Measurements from ENCODE around the gene CRB3. TPM values are rescaled to one million over a fixed set of nuclear protein-coding genes. Genes with fewer than 3 reads are reported as not detected.

CRB3 gene
- polyA plus RNA-seq, 4 donors, result 54.8 to 120 (median 94.8) TPM

GRCh38 chr19:6476155-6476895, 12.3 kb downstream of the CRB3 start:
- peak overlapping the region in 2 of 3 donors; percentile 27 to 41 for H3K4me3 ChIP-seq (ENCODE audit: low read depth in 1 of 3, low read length in 3 of 3)
- DNase-seq (peak; percentile 96), FAIRE-seq (no peak)
- H3K27ac ChIP-seq (ENCODE audit: low read depth in 1 of 3, low read length in 2 of 3), result peak overlapping the region in 2 of 3 donors; percentile 55 to 85
- WGBS, 3 donors, result 9 to 31% (median 28%) methylated on average over 25 to 33 of the region's 33 CpGs
- H3K4me1 ChIP-seq (ENCODE audit: control insufficient read depth in 3 of 3, insufficient read depth in 2 of 3, low read depth in 1 of 3, low read length in 2 of 3), result peaks cover 0 to 29% (median 0%) of the 10 kb centered on the region in 3 donors
- peaks cover 0 to 2% (median 0%) of the 10 kb centered on the region in 3 donors for H3K27me3 ChIP-seq (ENCODE audit: control insufficient read depth in 3 of 3, insufficient read depth in 3 of 3, low read length in 3 of 3)
- H3K36me3 ChIP-seq (ENCODE audit: control insufficient read depth in 3 of 3, insufficient read depth in 2 of 3, low read depth in 1 of 3, low read length in 3 of 3), result peaks cover 0 to 4% (median 0%) of the 10 kb centered on the region in 3 donors
- H3K9me3 ChIP-seq (ENCODE audit: control insufficient read depth in 2 of 2, insufficient read depth in 1 of 2, low read depth in 1 of 2, low read length in 1 of 2), result peaks cover 0 to 14% of the 10 kb centered on the region in 2 donors

DNA sequence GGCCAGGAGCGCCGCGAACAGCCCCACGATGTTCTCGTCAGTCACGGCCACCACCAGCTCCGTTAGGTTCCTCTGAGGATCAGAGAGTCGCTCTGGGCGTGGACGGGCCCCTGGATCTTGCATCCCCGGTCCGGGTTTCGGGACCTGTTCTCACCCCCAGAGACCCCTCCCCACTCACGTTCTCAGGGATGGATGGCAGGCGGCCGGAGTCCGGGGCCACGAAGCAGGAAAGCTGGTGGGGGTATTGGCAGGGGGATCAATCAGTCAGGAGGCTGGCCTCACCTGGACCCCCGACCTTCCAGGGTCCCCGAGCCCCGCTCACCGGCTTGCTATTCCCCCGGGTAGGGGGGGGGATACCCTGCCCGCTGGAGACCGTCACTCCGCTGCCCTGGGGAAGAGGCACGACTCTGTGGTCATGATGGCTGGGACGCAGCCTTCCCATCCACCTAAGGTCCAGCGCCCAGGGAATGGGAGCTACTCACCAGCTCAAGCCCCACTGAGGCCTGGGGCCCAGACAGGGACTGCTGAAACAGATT, 12.9 kb downstream of the CRB3 start:
- 34 to 42% (median 38%) methylated on average over 18 to 29 of the region's 29 CpGs for WGBS, 3 donors
- Histone ChIP-seq H3K27me3 (ENCODE audit: control insufficient read depth in 3 of 3, insufficient read depth in 3 of 3, low read length in 3 of 3) (peaks cover 0 to 2% (median 0%) of the 10 kb centered on the region in 3 donors), H3K9me3 (ENCODE audit: control insufficient read depth in 2 of 2, insufficient read depth in 1 of 2, low read depth in 1 of 2, low read length in 1 of 2) (peaks cover 0 to 14% of the 10 kb centered on the region in 2 donors), H3K4me3 (ENCODE audit: low read depth in 1 of 3, low read length in 3 of 3) (peak overlapping the region in 2 of 3 donors; percentile 27 to 41), H3K4me1 (ENCODE audit: control insufficient read depth in 3 of 3, insufficient read depth in 2 of 3, low read depth in 1 of 3, low read length in 2 of 3) (peaks cover 0 to 29% (median 0%) of the 10 kb centered on the region in 3 donors), H3K36me3 (ENCODE audit: control insufficient read depth in 3 of 3, insufficient read depth in 2 of 3, low read depth in 1 of 3, low read length in 3 of 3) (peaks cover 0 to 4% (median 0%) of the 10 kb centered on the region in 3 donors), H3K27ac (ENCODE audit: low read depth in 1 of 3, low read length in 2 of 3) (no peak overlapping the region)
- FAIRE-seq (no peak), DNase-seq (no peak)

DNA sequence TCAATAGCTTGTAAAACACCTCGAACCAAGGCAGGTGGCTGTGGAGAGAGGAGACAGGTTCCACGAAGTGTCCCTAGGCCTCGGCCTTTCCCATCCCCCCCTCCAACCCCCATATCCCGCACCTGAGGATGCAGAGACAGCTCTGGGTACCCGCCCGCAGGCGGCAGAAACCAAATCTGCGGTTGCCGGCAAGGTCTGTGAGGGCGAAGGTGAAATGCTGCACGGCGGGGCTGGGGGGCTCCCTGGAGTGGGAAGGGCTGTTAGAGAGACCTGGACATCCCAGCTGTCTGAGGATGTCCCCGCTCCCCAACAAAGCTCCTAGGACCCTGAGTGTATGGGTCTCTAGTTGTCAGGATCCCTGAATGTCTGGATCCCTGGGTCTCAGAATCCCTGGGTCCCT, 14.7 kb downstream of the CRB3 start:
- Histone ChIP-seq H3K27ac (ENCODE audit: low read depth in 1 of 3, low read length in 2 of 3) (no peak overlapping the region), H3K4me1 (ENCODE audit: control insufficient read depth in 3 of 3, insufficient read depth in 2 of 3, low read depth in 1 of 3, low read length in 2 of 3) (peaks cover 0 to 26% (median 0%) of the 10 kb centered on the region in 3 donors), H3K9me3 (ENCODE audit: control insufficient read depth in 2 of 2, insufficient read depth in 1 of 2, low read depth in 1 of 2, low read length in 1 of 2) (peaks cover 0 to 14% of the 10 kb centered on the region in 2 donors), H3K36me3 (ENCODE audit: control insufficient read depth in 3 of 3, insufficient read depth in 2 of 3, low read depth in 1 of 3, low read length in 3 of 3) (no peaks in the 10 kb centered on the region), H3K4me3 (ENCODE audit: low read depth in 1 of 3, low read length in 3 of 3) (no peak overlapping the region), H3K27me3 (ENCODE audit: control insufficient read depth in 3 of 3, insufficient read depth in 3 of 3, low read length in 3 of 3) (peaks cover 0 to 2% (median 0%) of the 10 kb centered on the region in 3 donors)
- 79 to 88% (median 84%) methylated on average over 13 of the region's 13 CpGs for WGBS, 3 donors
- FAIRE-seq (no peak), DNase-seq (no peak)

DNA sequence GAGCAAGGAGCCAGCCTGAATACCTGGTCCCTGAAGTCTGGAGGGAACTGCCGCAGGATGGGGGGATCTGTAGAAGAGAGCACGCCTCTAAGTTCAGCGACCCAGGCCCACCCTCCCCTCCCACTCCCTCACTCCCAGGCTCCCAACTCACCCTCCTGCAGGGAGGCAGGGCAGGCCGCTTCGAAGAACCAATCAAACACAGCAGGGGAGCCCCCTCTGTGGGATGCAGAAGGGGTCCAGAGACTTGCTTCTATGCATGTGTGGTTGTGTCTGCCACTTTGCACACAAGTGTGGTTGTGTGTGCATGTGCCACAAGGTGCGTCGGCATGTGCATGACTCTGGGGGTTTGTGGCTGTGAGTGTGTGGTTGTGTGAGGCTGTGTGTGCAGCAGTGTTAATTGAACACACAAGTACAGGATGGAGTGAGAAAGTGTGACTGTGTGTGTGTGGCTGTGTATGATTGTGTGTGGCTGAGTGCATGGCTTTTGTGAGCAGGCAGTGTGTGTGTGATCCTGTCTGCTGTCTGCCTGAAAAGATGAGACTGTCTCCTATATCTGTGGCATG, 15.8 kb downstream of the CRB3 start:
- Histone ChIP-seq H3K4me3 (ENCODE audit: low read depth in 1 of 3, low read length in 3 of 3) (no peak overlapping the region), H3K27ac (ENCODE audit: low read depth in 1 of 3, low read length in 2 of 3) (no peak overlapping the region), H3K36me3 (ENCODE audit: control insufficient read depth in 3 of 3, insufficient read depth in 2 of 3, low read depth in 1 of 3, low read length in 3 of 3) (no peaks in the 10 kb centered on the region), H3K27me3 (ENCODE audit: control insufficient read depth in 3 of 3, insufficient read depth in 3 of 3, low read length in 3 of 3) (peaks cover 0 to 2% (median 0%) of the 10 kb centered on the region in 3 donors), H3K4me1 (ENCODE audit: control insufficient read depth in 3 of 3, insufficient read depth in 2 of 3, low read depth in 1 of 3, low read length in 2 of 3) (peaks cover 0 to 21% (median 0%) of the 10 kb centered on the region in 3 donors), H3K9me3 (ENCODE audit: control insufficient read depth in 2 of 2, insufficient read depth in 1 of 2, low read depth in 1 of 2, low read length in 1 of 2) (peaks cover 0 to 14% of the 10 kb centered on the region in 2 donors)
- 66 to 85% (median 71%) methylated on average over 6 to 7 of the region's 7 CpGs for WGBS, 3 donors
- no peak for FAIRE-seq
- DNase-seq, result no peak

GRCh38 chr19:6480848-6481415, 16.9 kb downstream of the CRB3 start:
- peaks cover 0 to 14% of the 10 kb centered on the region in 2 donors for H3K9me3 ChIP-seq (ENCODE audit: control insufficient read depth in 2 of 2, insufficient read depth in 1 of 2, low read depth in 1 of 2, low read length in 1 of 2)
- FAIRE-seq (no peak), DNase-seq (no peak)
- no peaks in the 10 kb centered on the region for H3K27me3 ChIP-seq (ENCODE audit: control insufficient read depth in 3 of 3, insufficient read depth in 3 of 3, low read length in 3 of 3)
- 55 to 62% (median 58%) methylated on average over 10 of the region's 10 CpGs for WGBS, 3 donors
- H3K4me1 ChIP-seq (ENCODE audit: control insufficient read depth in 3 of 3, insufficient read depth in 2 of 3, low read depth in 1 of 3, low read length in 2 of 3), result peaks cover 0 to 12% (median 0%) of the 10 kb centered on the region in 3 donors
- H3K27ac ChIP-seq (ENCODE audit: low read depth in 1 of 3, low read length in 2 of 3), result peak overlapping the region in 2 of 3 donors; percentile 24 to 82
- peak overlapping the region; percentile 18 to 43 (median 28) for H3K4me3 ChIP-seq (ENCODE audit: low read depth in 1 of 3, low read length in 3 of 3)
- H3K36me3 ChIP-seq (ENCODE audit: control insufficient read depth in 3 of 3, insufficient read depth in 2 of 3, low read depth in 1 of 3, low read length in 3 of 3), result no peaks in the 10 kb centered on the region

GRCh38 chr19:6481541-6482342, 17.7 kb downstream of the CRB3 start, which contains the start of gene DENND1C:
Gene DENND1C, minus strand, starts transcription at chr19:6481787. Its CDS starts 92 bp downstream, at chr19:6481695.
- H3K27me3 ChIP-seq (ENCODE audit: control insufficient read depth in 3 of 3, insufficient read depth in 3 of 3, low read length in 3 of 3), result no peaks in the 10 kb centered on the region
- H3K27ac ChIP-seq (ENCODE audit: low read depth in 1 of 3, low read length in 2 of 3), result peak within 1 kb of the TSS in 2 of 3 donors; percentile 67 to 82
- peaks cover 0 to 10% of the 10 kb centered on the region in 2 donors for H3K9me3 ChIP-seq (ENCODE audit: control insufficient read depth in 2 of 2, insufficient read depth in 1 of 2, low read depth in 1 of 2, low read length in 1 of 2)
- DNase-seq (peak; percentile 28 to 53), FAIRE-seq (no peak)
- H3K36me3 ChIP-seq (ENCODE audit: control insufficient read depth in 3 of 3, insufficient read depth in 2 of 3, low read depth in 1 of 3, low read length in 3 of 3), result no peaks in the 10 kb centered on the region
- 28 to 34% (median 34%) methylated on average over 24 of the region's 24 CpGs for WGBS, 3 donors
- peaks cover 0 to 5% (median 0%) of the 10 kb centered on the region in 3 donors for H3K4me1 ChIP-seq (ENCODE audit: control insufficient read depth in 3 of 3, insufficient read depth in 2 of 3, low read depth in 1 of 3, low read length in 2 of 3)
- H3K4me3 ChIP-seq (ENCODE audit: low read depth in 1 of 3, low read length in 3 of 3), result peak within 1 kb of the TSS; percentile 18 to 43 (median 28)

GRCh38 chr19:6482343-6482686, 18.2 kb downstream of the CRB3 start:
- Histone ChIP-seq H3K27me3 (ENCODE audit: control insufficient read depth in 3 of 3, insufficient read depth in 3 of 3, low read length in 3 of 3) (no peaks in the 10 kb centered on the region), H3K36me3 (ENCODE audit: control insufficient read depth in 3 of 3, insufficient read depth in 2 of 3, low read depth in 1 of 3, low read length in 3 of 3) (no peaks in the 10 kb centered on the region), H3K4me1 (ENCODE audit: control insufficient read depth in 3 of 3, insufficient read depth in 2 of 3, low read depth in 1 of 3, low read length in 2 of 3) (no peaks in the 10 kb centered on the region), H3K27ac (ENCODE audit: low read depth in 1 of 3, low read length in 2 of 3) (peak overlapping the region in 2 of 3 donors; percentile 67 to 82), H3K9me3 (ENCODE audit: control insufficient read depth in 2 of 2, insufficient read depth in 1 of 2, low read depth in 1 of 2, low read length in 1 of 2) (peaks cover 0 to 10% of the 10 kb centered on the region in 2 donors), H3K4me3 (ENCODE audit: low read depth in 1 of 3, low read length in 3 of 3) (no peak overlapping the region)
- no peak for DNase-seq
- WGBS, 3 donors, result 88 to 94% (median 93%) methylated on average over 8 of the region's 8 CpGs
- FAIRE-seq, result no peak
